OCI-LY1 (cell line): ENCODE measurements around the gene TLL2.

Source experiments
- CTCF ChIP-seq: fragments of 200-600 bp; sonication (generic), shearing (Covaris generic); IDR thresholded peaks from 2 replicates; pipeline ENCODE4 v1.5.1; 2017; ENCODE audit warnings: mild to moderate bottlenecking, antibody characterized with exemption, low read length, moderate library complexity, mixed read lengths
- EZH2 ChIP-seq: fragments of 200-600 bp; sonication (generic), shearing (Covaris generic); IDR thresholded peaks from 2 replicates; pipeline ENCODE4 v1.8.0; 2017; ENCODE audit warnings: borderline replicate concordance, mixed run types, mild to moderate bottlenecking, antibody characterized with exemption, low read length, moderate library complexity, mixed read lengths

GRCh38 chr10:96431211-96431970 lies 82.3 kb downstream of the TLL2 start:
- TF ChIP-seq CTCF = no peak
- TF ChIP-seq EZH2 = no peak
